ENCODE measurements around the gene IFNG. TPM values are rescaled to one million over a fixed set of nuclear protein-coding genes. Genes with fewer than 3 reads are reported as not detected.
"Not testable (repeated sequence)": the region's sequence is repeated elsewhere in the genome, so short reads cannot be mapped to it uniquely, and the experiment has no call there.

Gene IFNG
- not detected for total RNA-seq

DNA sequence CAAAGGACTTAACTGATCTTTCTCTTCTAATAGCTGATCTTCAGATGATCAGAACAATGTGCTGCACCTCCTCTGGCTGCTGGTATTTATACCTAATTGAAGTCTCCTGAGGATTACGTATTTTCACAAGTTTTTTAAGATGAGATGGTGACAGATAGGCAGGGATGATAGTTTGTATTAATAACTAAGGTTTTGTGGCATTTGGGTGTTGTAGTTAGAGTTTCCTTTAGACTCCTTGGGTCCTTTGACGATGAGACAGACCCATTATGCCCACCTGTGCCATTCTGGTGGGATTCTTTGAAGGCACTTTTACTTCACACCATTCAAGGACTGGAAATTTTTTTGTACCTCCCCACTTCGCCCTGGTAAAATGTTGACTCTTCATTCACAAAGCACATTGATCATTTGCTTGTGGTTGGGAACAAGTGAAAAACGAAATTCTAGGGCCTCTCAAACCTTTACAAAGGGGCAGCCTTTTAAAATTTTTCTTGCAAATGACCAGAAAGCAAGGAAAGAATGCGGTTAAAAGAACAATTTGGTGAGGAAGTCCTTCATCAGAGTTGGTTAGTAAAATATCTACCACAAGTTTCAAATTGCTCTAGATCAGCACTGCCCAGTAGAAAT lies at the start of gene IFNG:
IFNG (minus strand) TSS at position 60 of the 624 bp plus-strand sequence. CDS start 125 bp downstream, outside the sequence.
- ATAC-seq, result no peak

DNA sequence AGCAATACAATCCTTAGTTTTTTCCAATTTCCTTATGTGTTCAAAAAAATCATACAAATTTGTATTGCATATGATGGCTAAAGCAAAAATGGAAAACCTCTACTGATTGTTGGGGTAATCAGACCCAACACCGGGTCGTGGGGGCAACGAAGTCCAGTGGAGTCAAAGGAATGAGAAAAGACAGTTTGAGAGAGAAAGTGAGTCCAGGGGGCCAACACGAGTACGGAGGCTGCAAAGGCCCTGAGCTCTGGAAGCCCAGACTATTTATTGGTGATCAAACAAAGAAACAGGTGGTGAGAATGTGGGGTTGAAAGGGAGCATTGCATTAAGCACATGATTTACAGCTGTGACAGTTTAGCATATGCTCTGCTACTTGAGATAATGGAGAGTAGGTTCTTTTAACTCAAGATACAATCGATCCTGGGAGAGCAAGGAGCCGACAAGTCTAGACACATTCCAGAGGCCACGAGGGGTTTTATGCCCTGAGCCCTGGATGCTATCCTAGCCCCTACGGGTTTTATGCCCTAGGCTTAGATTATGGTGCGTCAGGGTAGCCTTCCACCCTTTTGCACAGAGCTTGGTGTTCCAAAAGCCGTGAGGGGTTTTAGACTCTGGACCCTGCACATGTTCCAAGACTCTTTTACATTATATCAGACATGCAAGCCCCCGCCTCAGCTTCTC lies 49.6 kb upstream of the IFNG start:
- not testable (repeated sequence) for ATAC-seq

GRCh38 chr12:68207276-68207675 lies 47.7 kb upstream of the IFNG start:
- ATAC-seq, result no peak

DNA sequence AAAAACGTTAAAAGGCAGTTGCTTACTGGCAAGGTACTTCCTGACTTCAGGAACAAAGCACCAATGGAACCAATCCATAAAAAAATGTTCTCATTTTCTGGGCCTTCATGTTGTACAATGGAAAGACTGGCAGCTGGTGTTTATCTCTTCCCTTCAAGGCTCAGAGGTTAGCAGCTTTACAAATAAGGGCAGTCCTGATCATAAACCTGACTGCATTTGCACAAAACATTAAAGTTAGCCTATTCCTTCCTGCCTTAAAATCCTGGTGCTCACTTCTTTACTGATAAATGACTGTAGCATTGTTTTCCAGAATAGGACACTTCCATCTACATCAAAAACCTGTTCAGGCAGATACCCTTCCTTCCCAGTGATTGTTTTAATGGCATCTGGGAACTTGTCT lies 46.9 kb upstream of the IFNG start:
- no peak for ATAC-seq

- no peak for ATAC-seq
Measured at GRCh38 chr12:68203460-68203875, 43.9 kb upstream of the IFNG start.

DNA sequence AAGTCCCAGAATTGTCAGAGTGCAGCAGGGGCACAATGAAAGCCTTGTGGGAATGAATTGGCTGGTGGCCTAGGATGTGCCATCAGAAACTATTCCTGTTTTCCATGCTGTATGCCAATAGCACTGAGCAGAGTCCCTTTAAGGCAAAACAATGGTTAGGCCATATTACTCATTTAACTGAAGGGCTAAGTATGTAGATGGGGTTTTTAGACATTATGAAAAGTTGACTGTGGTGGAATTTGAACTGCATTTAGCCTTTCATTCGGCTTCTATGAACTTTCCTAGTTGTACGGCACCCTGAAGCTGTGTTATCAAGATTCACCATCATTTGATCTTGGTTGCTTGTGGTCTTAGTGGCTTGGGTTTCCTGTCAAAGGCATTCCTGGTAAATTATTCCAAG lies 41.3 kb upstream of the IFNG start:
- ATAC-seq, result no peak

- no peak for ATAC-seq
Measured at GRCh38 chr12:68199127-68199526, 39.6 kb upstream of the IFNG start.

GRCh38 chr12:68198507-68199086 lies 39.1 kb upstream of the IFNG start:
- no peak for ATAC-seq

GRCh38 chr12:68190301-68190700 lies 30.8 kb upstream of the IFNG start:
- ATAC-seq, result no peak

- peak; percentile 72 for ATAC-seq
Measured at GRCh38 chr12:68189821-68190242, 30.3 kb upstream of the IFNG start.

DNA sequence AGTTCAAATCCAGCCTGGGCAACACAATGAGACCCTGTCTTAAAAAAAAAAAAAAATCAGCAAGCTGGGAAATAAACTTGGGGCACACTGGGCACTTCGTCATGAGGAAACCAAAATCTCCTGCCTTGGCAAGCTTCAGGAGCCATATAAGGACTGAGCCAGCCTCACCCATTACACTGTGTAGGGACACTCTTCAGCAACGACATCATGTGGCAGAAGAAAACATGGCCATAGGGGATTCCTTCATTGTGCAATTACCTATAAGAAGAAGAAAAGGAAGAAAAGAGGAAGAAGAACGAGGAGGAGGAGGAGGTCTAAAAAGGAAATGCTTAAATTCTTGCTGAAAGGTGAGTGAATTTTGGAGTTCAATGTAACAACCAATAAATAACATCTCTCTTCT lies 26.1 kb upstream of the IFNG start:
- no peak for ATAC-seq

GRCh38 chr12:68180792-68181744 lies 21.5 kb upstream of the IFNG start:
- ATAC-seq, result peak; percentile 75

DNA sequence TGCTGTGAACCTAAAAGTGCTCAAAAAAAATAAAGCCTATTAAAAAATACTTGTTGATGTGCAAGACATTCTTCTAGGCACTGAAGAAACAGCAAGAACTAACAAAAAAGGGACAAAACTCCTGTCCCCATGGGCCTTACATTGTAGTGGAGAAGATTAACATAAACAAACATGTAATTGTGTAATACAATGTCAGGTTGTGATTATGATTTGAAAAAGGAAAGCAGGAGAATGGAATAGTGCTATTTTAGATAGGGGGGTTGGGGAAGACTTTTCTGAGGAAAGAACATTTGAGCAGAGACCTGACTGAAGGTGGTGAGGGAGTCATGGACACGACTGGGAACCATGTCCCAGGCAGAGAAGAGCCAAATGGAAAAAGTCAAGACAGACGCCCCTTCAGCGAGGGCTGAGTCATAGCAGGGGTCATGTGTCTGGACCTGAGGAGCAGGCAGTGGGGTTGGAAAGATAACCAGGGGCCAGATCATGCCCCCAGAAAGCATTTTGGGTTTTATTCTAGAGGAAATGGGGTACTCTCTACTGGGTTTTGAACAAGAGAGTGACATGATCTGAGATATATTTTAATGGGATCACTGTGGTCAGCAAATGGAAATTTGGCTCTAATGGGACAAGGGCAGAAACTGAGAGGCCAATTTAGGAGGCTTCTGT lies 19.4 kb upstream of the IFNG start:
- no peak for ATAC-seq

DNA sequence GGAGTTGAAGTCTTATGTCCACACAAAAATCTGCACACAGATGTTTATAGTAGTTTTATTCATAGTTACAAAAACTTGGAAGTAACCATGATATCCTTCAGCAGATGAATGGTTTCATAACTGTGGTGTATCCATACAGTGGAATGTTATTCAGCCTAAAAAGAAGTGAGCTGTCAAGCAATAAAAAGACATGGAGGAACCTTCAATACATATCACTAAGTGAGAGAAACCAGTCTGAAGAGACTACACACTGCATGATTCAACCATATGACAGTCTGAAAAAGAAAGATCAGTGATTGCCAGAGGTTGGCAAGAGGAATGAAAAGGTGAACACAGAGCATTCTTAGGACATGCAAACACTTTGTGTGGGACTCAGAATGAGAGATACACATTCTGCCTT lies 18.6 kb upstream of the IFNG start:
- ATAC-seq, result no peak

DNA sequence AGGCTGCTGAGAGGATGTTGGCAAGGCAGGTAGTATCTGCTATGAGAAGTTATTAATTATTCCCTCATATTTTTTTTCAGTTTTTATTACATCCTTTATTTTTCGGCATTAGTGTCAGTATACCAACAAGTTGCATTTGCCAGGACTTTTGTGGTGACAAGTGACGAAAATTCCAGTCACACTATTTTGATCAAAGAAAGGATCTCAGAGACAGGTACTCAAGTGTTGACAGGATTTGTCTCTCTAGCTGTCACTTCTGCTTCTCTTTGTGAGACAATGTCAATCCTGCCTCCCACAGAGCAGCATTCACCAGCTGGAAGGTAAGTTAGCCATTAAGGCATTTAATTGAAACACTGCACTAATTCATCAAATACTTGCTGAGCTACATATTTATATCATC lies 18.0 kb upstream of the IFNG start:
- no peak for ATAC-seq

DNA sequence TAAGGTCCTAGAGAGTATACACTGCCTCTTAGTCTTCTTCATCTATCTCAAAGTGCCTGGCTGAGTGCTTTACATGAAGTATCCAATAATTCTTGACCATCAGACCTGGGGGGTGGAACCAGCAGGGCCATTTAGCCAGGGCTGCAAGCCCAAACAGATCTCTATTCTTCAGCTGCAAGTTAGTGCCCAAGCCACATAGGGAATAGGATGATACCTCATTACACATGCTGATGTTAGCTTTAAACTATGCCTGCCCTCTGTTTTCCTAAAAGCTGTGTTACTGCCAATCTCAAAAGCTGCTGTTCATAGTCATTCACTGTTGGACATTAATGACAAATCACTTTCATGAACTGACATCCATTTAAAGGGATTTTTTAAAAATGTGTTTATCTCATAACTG lies 16.7 kb upstream of the IFNG start:
- ATAC-seq, result no peak

DNA sequence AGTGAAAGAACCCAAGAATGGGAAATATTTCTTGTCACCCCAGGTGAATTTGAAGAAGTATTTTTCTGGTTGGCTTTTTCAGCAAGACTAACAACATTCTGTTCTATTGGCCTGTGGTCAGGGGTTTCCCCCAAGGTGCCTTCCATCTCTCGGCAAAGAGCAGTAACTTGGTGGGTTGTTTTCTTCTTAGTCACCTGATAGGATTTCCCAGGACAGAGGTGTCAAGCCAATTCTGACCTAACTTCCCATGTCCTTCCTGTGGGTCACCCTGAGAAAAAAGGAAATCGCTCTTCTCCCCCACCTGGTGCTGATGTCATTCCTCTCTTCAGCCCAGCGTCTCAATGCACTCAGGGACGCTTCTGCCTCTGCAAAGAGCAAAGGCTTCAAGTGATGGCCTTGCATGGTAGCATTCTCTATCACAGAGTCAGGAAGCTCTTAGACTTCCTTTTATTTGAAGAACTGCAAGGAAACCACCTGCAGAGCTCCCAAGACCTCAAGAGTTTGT lies 16.1 kb upstream of the IFNG start:
- ATAC-seq, result peak; percentile 36

GRCh38 chr12:68174761-68175160 lies 15.2 kb upstream of the IFNG start:
- ATAC-seq, result not testable (repeated sequence)

- no peak for ATAC-seq
Measured at GRCh38 chr12:68173792-68174191, 14.3 kb upstream of the IFNG start.

DNA sequence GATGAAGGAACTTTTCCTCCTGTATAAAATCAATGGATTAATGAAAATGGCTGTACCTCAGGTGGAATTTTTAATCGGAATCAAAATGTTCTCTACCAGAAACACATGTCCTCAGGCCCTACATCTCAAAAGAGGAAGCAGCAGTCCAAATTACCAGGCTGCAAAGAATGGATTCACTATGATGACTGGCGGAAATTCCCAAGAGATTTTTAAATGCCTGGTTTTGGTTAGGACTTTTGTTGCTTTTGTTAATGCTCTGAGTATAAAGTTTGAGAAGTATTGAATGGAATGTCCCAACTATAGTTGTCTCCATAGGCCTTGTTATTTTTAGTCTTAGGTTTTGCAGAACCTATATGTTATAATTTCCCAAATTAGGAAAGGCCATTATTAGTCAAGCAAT lies 11.2 kb upstream of the IFNG start:
- no peak for ATAC-seq

- ATAC-seq, result no peak
Measured at GRCh38 chr12:68169213-68169889, 9.8 kb upstream of the IFNG start.
